HPDE6-E6E7 (cell line): ENCODE results near the gene BBOF1.

ENCODE experiments used
- DNase-seq: peaks from one replicate; pipeline ENCODE4 v3.0.0; 2011; ENCODE audit warnings: missing footprints; ENCODE audit errors: extremely low spot score

The BBOF1 gene

DNA sequence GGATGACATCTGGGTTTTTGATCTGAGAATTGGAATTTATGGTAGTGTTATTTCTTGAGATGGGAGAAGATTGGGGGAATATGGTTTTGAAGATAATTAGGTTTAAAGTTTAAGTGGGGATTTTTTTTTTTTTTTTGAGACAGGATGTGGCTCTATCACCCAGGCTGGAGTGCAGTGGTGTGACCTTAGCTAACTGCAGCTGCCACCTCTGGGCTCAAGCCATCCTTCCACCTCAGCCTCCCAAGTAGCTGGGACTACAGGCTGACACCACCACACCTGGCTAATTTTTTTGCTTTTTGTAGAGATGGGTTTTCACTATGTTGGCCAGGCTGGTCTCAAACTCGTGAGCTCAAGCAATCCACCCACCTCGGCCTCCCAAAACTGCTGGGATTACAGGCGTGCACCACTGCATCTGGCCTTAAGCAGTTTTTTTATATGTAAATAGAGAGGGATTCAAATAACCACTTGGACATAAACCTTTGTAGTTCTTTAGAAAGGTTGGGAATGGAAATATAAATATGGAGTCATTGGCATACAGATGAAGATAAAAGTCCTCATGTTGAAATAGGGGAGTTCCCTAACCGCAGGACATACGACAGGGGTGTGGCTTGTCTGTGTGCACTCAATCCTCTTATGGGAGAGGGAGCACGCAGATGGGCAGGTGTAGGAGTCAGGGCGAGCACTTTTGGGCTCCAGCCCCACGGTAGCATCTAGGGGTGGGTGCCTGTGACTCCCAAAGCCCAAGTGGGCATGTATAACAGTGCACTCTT lies 70.3 kb downstream of the BBOF1 start:
- DNase-seq: no peak

DNA sequence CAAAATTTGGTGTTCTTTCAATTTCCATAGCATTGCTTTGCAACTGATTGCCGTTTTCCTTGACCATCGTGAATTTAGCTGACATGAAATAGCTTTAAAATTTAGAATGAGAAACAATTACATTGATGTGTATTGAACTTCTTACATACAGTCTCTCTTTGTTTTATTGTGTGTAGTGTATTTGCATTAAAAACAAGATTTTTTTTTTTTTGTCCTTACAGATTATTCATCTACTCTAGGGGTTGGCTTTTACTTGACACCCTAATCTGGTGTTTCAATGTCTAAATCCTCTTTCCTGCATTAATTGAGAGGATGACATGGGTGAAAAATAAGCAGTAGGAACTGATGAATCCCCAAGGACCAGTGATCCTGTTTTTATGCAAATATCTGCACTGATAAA lies 86.2 kb downstream of the BBOF1 start:
- DNase-seq: no peak

DNA sequence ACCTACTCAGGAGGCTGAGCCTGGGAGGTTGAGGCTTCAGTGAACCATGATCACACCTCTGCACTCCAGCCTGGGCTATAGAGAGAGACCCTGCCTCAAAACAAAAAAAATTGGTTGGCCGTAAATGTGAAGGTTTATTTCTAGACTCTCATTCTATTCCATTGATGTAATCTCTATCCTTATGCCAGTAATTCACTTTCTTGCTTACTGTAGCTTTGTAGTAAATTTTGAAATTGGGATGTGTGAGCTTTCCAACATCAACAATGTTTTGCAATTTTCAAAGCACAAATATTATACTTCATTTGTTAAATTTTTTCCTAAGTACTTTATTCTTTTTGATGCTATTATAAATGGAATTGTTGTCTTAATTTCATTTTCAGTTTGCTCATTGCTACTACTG lies 90.2 kb downstream of the BBOF1 start:
- DNase-seq: no peak

DNA sequence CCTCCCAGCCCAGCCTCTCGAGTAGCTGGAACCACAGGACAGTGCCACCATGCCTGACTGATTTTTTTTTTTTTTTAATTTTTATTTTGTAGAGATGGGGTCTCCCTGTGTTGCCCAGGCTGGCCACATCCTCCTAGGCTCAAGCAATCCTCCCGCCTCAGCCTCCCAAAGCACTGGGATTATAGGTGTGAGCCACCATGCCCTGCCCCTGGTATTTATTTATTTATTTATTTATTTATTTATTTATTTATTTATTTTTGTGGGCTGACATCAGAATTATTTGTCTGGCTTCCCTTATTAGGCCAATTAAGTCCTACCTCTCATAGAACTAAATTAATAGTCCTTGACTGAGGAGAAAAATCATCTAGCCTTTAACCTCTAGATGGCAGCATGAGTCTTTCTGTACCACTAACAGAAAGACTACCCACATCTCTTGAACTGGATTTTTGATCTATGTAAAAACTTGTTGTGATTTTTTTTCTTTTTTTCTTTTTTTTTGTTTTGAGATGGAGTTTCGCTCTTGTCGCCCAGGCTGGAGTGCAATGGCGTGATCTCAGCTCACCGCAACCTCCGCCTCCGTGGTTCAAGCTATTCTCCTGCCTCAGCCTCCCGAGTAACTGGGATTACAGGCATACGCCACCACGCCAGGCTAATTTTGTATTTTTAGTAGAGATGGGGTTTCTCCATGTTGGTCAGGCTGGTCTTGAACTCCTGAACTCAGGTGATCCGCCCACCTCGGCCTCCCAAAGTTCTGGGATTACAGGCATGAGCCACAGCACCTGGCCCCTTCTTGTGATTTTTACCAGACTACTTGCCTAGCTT lies 92.5 kb downstream of the BBOF1 start:
- peak; percentile 44 for DNase-seq
